Panc1 (cell line): ENCODE results near the gene RNASEH2A.

Source experiments
- POLR2AphosphoS5 ChIP-seq: IDR thresholded peaks from 2 replicates; pipeline ENCODE4 v1.6.1; 2012; ENCODE audit warnings: mild to moderate bottlenecking, low read depth, low read length, moderate library complexity
- SIN3A ChIP-seq: IDR thresholded peaks from 2 replicates; pipeline ENCODE4 v1.6.1; 2012; ENCODE audit warnings: low read depth, mild to moderate bottlenecking, low read length, moderate library complexity, borderline replicate concordance; ENCODE audit not compliant: insufficient read depth
- TF ChIP-seq, protein P1 (sequence below): fragments of 450-650 bp; IDR thresholded peaks from 2 replicates; pipeline ENCODE4 v1.5.1; 2017; ENCODE audit warnings: mild to moderate bottlenecking
- TF ChIP-seq, protein P2 (sequence below), 2 experiments: IDR thresholded peaks; 2 replicates each; pipeline ENCODE4 v1.6.1; 2011 to 2012; ENCODE audit warnings: low read depth in 2 of 2, control low read depth in 1 of 2, low read length in 1 of 2, mild to moderate bottlenecking in 1 of 2, moderate library complexity in 1 of 2; ENCODE audit not compliant: insufficient read depth in 1 of 2

DNA sequence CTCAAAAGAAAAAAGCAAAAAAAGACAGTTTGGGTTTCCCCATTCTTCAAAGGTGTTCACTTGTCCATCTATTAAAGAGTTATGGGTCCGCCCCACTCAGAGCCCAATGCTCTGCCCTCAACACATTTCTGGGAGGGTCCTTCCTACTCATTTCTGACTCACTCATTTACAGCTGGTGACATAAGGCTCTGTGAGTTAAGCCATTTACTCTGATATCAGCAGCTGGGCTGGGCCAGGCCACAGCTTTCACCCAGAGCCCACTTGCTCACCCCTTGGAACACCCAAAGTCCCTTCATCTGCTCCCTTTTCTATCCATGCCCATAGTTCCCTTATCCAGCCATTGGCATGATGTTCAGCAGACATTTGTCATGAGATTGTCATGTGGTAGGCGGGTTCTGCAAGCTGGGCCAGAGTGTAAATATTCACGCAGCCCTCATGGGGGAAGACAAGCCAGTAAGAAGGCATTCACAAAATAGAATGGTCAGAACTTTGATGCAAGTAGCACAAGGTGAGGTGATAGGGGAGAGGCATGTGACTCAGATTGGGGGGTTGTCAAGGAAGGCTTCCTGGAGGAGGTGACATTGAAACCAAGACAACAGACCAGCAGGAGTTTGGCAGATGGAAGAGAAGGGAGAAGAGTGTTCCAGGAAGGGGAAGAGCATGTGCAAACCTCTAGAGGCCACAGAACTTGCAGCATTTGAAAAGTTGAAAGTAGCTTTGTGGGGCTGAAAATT, 37.8 kb downstream of the RNASEH2A start:
- TF ChIP-seq, protein P1, sequence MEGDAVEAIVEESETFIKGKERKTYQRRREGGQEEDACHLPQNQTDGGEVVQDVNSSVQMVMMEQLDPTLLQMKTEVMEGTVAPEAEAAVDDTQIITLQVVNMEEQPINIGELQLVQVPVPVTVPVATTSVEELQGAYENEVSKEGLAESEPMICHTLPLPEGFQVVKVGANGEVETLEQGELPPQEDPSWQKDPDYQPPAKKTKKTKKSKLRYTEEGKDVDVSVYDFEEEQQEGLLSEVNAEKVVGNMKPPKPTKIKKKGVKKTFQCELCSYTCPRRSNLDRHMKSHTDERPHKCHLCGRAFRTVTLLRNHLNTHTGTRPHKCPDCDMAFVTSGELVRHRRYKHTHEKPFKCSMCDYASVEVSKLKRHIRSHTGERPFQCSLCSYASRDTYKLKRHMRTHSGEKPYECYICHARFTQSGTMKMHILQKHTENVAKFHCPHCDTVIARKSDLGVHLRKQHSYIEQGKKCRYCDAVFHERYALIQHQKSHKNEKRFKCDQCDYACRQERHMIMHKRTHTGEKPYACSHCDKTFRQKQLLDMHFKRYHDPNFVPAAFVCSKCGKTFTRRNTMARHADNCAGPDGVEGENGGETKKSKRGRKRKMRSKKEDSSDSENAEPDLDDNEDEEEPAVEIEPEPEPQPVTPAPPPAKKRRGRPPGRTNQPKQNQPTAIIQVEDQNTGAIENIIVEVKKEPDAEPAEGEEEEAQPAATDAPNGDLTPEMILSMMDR = no peak
- TF ChIP-seq, protein P2, sequence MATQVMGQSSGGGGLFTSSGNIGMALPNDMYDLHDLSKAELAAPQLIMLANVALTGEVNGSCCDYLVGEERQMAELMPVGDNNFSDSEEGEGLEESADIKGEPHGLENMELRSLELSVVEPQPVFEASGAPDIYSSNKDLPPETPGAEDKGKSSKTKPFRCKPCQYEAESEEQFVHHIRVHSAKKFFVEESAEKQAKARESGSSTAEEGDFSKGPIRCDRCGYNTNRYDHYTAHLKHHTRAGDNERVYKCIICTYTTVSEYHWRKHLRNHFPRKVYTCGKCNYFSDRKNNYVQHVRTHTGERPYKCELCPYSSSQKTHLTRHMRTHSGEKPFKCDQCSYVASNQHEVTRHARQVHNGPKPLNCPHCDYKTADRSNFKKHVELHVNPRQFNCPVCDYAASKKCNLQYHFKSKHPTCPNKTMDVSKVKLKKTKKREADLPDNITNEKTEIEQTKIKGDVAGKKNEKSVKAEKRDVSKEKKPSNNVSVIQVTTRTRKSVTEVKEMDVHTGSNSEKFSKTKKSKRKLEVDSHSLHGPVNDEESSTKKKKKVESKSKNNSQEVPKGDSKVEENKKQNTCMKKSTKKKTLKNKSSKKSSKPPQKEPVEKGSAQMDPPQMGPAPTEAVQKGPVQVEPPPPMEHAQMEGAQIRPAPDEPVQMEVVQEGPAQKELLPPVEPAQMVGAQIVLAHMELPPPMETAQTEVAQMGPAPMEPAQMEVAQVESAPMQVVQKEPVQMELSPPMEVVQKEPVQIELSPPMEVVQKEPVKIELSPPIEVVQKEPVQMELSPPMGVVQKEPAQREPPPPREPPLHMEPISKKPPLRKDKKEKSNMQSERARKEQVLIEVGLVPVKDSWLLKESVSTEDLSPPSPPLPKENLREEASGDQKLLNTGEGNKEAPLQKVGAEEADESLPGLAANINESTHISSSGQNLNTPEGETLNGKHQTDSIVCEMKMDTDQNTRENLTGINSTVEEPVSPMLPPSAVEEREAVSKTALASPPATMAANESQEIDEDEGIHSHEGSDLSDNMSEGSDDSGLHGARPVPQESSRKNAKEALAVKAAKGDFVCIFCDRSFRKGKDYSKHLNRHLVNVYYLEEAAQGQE (IDR thresholded peaks at IDR 0.05; ENCODE audit: insufficient read depth in 1 of 2, low read depth in 2 of 2, low read length in 1 of 2) = no peak
- TF ChIP-seq POLR2AphosphoS5 = no peak
- TF ChIP-seq SIN3A = no peak
